ENCODE measurements around the gene SERTAD4. TPM values are rescaled to one million over a fixed set of nuclear protein-coding genes. Genes with fewer than 3 reads are reported as not detected.

SERTAD4 gene
- polyA plus RNA-seq, 1 experiment, result 6.2 TPM

GRCh38 chr1:210248341-210248740 lies 15.7 kb downstream of the SERTAD4 start:
- POLR2A ChIA-PET, result interaction anchor here (0.9 kb wide), 1 partner anchor 11 kb away, joined by 3 read pairs; no protein-coding TSS in a partner anchor
- DNase-seq (ENCODE audit: low read depth), result no peak
- TF ChIP-seq, protein P1, sequence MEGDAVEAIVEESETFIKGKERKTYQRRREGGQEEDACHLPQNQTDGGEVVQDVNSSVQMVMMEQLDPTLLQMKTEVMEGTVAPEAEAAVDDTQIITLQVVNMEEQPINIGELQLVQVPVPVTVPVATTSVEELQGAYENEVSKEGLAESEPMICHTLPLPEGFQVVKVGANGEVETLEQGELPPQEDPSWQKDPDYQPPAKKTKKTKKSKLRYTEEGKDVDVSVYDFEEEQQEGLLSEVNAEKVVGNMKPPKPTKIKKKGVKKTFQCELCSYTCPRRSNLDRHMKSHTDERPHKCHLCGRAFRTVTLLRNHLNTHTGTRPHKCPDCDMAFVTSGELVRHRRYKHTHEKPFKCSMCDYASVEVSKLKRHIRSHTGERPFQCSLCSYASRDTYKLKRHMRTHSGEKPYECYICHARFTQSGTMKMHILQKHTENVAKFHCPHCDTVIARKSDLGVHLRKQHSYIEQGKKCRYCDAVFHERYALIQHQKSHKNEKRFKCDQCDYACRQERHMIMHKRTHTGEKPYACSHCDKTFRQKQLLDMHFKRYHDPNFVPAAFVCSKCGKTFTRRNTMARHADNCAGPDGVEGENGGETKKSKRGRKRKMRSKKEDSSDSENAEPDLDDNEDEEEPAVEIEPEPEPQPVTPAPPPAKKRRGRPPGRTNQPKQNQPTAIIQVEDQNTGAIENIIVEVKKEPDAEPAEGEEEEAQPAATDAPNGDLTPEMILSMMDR (IDR thresholded peaks at IDR 0.05; ENCODE audit: insufficient read depth, low read depth, low read length), result no peak
- H3K27me3 ChIP-seq (ENCODE audit: control insufficient read depth, insufficient read depth, low read length), result no peaks in the 10 kb centered on the region
- H3K36me3 ChIP-seq (ENCODE audit: control insufficient read depth, insufficient read depth, low read length), result no peaks in the 10 kb centered on the region
- no peak overlapping the region for H3K4me3 ChIP-seq (ENCODE audit: low read depth, low read length)
- CTCF ChIA-PET, result interaction anchor here (1.0 kb wide), 1 partner anchor 9 kb away, joined by 4 read pairs; no protein-coding TSS in a partner anchor

DNA sequence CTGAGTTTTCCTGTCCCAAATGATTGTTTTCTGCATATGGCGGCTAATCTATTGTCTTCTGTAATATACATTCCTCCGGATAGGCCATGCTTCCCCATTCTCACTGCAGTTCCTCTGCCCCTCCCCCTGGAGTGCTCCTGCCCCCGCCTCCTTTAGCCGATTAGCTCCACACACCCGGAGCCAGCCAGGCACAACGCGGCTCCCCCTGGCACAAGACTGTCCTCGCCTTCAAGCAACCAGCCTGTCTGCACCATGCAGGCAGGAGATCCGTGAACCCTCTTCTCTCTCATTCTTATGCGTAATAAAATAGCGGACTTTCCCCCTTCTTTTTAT lies 18.0 kb downstream of the SERTAD4 start:
- no peaks in the 10 kb centered on the region for H3K36me3 ChIP-seq (ENCODE audit: control insufficient read depth, insufficient read depth, low read length)
- TF ChIP-seq, protein P1 (IDR thresholded peaks at IDR 0.05; ENCODE audit: insufficient read depth, low read depth, low read length), result no peak
- no peak for DNase-seq (ENCODE audit: low read depth)
- POLR2A ChIA-PET, result no interaction called here
- H3K4me3 ChIP-seq (ENCODE audit: low read depth, low read length), result no peak overlapping the region
- CTCF ChIA-PET, result no interaction called here
- H3K27me3 ChIP-seq (ENCODE audit: control insufficient read depth, insufficient read depth, low read length), result peaks cover 3% of the 10 kb centered on the region; the same call in 1 of the 2 replicates

DNA sequence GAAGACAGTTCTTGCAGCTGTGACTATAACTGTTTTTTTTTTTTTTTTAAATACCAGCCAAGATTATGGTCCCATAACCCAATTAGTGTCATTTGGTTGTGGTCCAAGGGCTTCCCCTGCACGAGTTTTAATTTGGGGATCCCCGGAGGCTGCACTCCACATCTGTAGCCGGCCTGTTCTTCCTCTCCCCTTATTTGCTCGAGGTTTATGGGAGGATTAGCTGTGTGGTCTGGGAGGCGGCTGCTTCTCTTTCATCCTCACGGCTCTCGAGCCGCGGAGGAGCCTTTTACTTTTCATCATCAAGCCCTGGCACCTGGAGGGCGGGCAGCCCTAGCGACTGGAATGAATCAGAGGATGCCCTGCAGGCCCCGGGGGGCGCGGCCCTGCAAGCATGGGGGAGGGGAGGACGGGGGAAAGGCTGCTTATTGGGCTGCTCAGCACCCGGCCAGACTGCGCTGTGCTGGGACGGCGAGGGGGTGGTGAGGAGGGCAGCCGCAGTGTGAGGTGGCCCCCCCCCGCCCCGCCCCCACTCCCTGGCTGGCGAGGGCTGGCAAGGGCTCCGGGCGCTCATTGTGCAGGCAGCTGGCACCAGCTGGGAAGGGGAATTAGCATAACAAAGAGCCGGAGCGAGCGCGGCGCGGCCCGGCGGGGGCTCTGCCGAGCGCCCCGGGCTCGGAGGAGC lies 18.5 kb downstream of the SERTAD4 start:
- peaks cover 3% of the 10 kb centered on the region; the same call in 1 of the 2 replicates for H3K27me3 ChIP-seq (ENCODE audit: control insufficient read depth, insufficient read depth, low read length)
- ChIA-PET CTCF (interaction anchor here (0.6 kb wide), 1 partner anchor 9 kb away, joined by 3 read pairs; no protein-coding TSS in a partner anchor), POLR2A (interaction anchor here (0.5 to 0.7 kb wide), 2 partner anchors 19 to 360 kb away, joined by 3 to 12 read pairs; no protein-coding TSS in a partner anchor)
- H3K36me3 ChIP-seq (ENCODE audit: control insufficient read depth, insufficient read depth, low read length), result no peaks in the 10 kb centered on the region
- DNase-seq (ENCODE audit: low read depth), result no peak
- TF ChIP-seq, protein P1 (IDR thresholded peaks at IDR 0.05; ENCODE audit: insufficient read depth, low read depth, low read length), result peak; percentile 14; the same call in 1 of the 2 replicates
- H3K4me3 ChIP-seq (ENCODE audit: low read depth, low read length), result peak overlapping the region; percentile 37

DNA sequence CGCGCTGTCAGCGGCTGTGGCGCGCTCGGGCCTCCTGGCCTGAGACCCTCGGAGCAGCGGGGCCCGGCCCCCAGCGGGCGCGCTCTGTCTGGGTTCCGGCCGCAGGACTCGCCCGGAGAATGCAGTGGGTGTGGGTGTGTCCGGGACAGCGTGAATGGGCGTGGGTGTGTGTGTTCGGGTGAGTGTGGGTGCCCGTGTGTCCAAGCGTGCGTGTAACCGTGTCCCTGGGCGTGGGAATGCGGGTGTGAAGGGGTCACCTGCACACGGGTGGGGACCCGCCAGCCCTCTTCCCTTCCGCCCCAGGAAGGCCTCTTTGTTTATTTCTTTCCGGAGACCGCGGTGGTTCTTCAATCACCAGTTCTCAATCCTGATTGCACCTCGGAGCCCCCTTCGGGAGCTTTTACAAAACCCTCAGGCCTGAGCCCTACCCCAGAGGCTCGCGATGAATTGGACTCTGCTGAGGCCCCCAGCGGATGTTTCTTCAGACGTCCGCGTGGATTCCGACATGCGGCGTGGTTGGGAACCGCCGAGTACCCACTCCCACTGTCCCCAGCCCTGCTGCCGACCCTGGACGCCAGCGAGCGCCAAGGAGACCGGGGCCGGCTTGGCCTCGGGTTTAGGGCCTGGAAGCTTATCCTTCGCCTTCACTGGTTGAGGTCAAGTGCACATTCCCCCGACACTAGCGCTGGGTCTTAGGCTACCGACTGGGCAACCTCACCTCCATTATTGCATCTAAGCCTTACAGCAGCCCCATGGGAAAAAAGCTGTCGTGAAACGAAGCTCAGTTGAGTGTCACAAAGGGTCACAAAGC lies 19.3 kb downstream of the SERTAD4 start:
- Histone ChIP-seq H3K4me3 (ENCODE audit: low read depth, low read length) (peak overlapping the region; percentile 37), H3K27me3 (ENCODE audit: control insufficient read depth, insufficient read depth, low read length) (peaks cover 3% of the 10 kb centered on the region; the same call in 1 of the 2 replicates), H3K36me3 (ENCODE audit: control insufficient read depth, insufficient read depth, low read length) (no peaks in the 10 kb centered on the region)
- CTCF ChIA-PET, result interaction anchor here (0.9 to 1.3 kb wide), 2 partner anchors 9 to 60 kb away, joined by 3 to 5 read pairs; no protein-coding TSS in a partner anchor
- no peak for DNase-seq (ENCODE audit: low read depth)
- POLR2A ChIA-PET, result interaction anchor here (0.5 to 0.7 kb wide), 2 partner anchors 20 to 361 kb away, joined by 3 to 12 read pairs; no protein-coding TSS in a partner anchor
- TF ChIP-seq, protein P1 (IDR thresholded peaks at IDR 0.05; ENCODE audit: insufficient read depth, low read depth, low read length), result no peak

- TF ChIP-seq, protein P1 (IDR thresholded peaks at IDR 0.05; ENCODE audit: insufficient read depth, low read depth, low read length), result no peak
- no peaks in the 10 kb centered on the region for H3K36me3 ChIP-seq (ENCODE audit: control insufficient read depth, insufficient read depth, low read length)
- ChIA-PET POLR2A (no interaction called here), CTCF (interaction anchor here (0.9 to 1.3 kb wide), 3 partner anchors 8 to 59 kb away, joined by 3 to 5 read pairs (median 4); no protein-coding TSS in a partner anchor)
- peaks cover 3% of the 10 kb centered on the region; the same call in 1 of the 2 replicates for H3K27me3 ChIP-seq (ENCODE audit: control insufficient read depth, insufficient read depth, low read length)
- no peak overlapping the region for H3K4me3 ChIP-seq (ENCODE audit: low read depth, low read length)
- no peak for DNase-seq (ENCODE audit: low read depth)
These were observed 20.0 kb downstream of the SERTAD4 start for GRCh38 chr1:210252621-210253051.

Data from BJ (cell line).